ENCODE data around the gene NDUFV3. TPM values are rescaled to one million over a fixed set of nuclear protein-coding genes. Genes with fewer than 3 reads are reported as not detected.
"Not testable (repeated sequence)": the region's sequence is repeated elsewhere in the genome, so short reads cannot be mapped to it uniquely, and the experiment has no call there.

NDUFV3 gene
- polyA plus RNA-seq, 1 donor from 2014 or later = 17.4 TPM

DNA sequence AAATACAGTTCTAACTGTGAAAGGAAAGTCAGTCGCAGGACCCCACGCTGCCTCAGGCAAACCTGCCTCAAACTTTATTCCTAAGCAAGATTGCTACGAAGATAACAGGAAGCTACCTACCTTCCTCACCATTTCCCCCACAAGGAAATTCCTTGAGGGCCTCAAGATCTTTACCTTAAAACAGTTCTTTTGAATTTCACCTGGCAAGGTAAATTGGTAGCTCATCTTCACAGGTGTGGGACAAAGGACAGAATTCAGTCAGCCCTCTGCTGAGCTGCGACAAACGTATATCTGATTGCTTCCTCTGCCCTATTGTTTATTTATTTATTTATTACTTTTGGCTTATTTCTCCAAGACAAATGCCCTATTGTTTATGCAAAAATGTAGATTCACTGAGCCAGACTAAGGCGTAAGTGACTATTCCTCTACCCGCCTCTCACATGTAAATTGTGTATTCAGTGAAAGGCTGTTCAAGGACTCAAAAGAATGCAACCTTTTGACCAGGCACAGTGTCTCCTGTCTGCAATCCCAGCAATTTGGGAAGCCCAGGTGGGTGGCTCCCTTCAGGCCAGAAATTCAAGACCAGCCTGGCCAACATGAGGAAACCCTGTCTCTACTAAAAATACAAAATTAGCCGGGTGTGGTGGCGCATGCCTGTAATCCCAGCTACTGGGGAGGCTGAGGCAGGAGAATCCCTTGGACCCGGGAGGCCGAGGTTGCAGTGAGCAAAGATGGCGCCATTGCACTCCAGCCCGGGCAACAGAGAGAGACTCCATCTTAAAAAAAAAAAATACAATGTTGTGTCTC lies 63.9 kb downstream of the NDUFV3 start:
- no peaks in the 10 kb centered on the region for H3K4me1 Mint-ChIP-seq
- H3K27me3 Mint-ChIP-seq = no peaks in the 10 kb centered on the region
- peaks cover 0 to 2% (median 0%) of the 10 kb centered on the region in 3 donors for H3K9me3 Mint-ChIP-seq
- H3K4me3 Mint-ChIP-seq = no peak overlapping the region
- H3K36me3 Mint-ChIP-seq = no peaks in the 10 kb centered on the region
- no peak overlapping the region for H3K27ac Mint-ChIP-seq

GRCh38 chr21:42958122-42958521 lies 65.0 kb downstream of the NDUFV3 start:
- H3K27me3 Mint-ChIP-seq, H3K4me1 Mint-ChIP-seq, H3K27ac Mint-ChIP-seq, H3K9me3 Mint-ChIP-seq, H3K36me3 Mint-ChIP-seq, H3K4me3 Mint-ChIP-seq: not testable (repeated sequence)

- no peak overlapping the region for H3K27ac Mint-ChIP-seq
- H3K27me3 Mint-ChIP-seq = no peaks in the 10 kb centered on the region
- H3K9me3 Mint-ChIP-seq = peaks cover 0 to 2% (median 0%) of the 10 kb centered on the region in 3 donors
- H3K4me3 Mint-ChIP-seq = no peak overlapping the region
- H3K36me3 Mint-ChIP-seq = no peaks in the 10 kb centered on the region
- H3K4me1 Mint-ChIP-seq = no peaks in the 10 kb centered on the region
Measured at GRCh38 chr21:42959728-42960127, 66.6 kb downstream of the NDUFV3 start.

DNA sequence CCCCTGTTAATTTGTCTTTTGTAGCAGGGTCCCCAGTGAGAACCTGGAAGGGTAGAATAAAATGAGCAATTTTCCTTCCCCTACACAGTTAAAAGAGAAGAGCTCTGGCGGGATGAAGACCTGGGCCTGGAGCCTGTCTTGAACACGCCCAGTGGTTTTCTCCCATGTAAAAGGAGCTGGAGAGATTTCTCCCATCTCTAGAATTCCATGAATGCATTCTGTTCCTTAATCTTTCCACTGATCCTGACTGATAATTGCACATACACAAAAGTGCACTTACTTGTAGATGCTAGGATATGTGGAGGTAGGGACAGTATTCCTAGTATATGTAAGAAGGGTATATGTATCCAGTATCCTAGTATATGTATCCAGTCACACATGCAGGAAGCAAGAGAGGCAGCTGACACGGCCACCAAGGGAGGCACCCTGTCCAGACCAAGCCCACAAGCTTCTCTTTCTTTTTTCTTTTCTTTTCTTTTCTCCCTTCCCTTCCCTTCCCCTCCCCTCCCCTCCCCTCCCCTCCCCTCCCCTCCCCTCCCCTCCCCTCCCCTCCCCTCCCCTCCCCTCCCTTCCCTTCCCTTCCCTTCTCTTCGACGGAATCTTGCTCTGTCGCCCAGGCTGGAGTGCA lies 69.4 kb downstream of the NDUFV3 start:
- Mint-ChIP-seq H3K27me3 (no peaks in the 10 kb centered on the region), H3K27ac (no peak overlapping the region), H3K4me1 (no peaks in the 10 kb centered on the region), H3K9me3 (peaks cover 0 to 2% (median 0%) of the 10 kb centered on the region in 3 donors), H3K36me3 (no peaks in the 10 kb centered on the region), H3K4me3 (no peak overlapping the region)

Other genes starting within 250 kb of the NDUFV3 start
- gene PDE9A, start 239.7 kb upstream of the NDUFV3 start, polyA plus RNA-seq = not detected
- 13.9 TPM for gene WDR4, start 13.8 kb upstream of the NDUFV3 start, polyA plus RNA-seq
- not detected for gene ERVH48-1, start 32.3 kb downstream of the NDUFV3 start, polyA plus RNA-seq
- gene PKNOX1, start 81.3 kb downstream of the NDUFV3 start, polyA plus RNA-seq = 13.1 TPM
- gene CBS, start 182.5 kb downstream of the NDUFV3 start, polyA plus RNA-seq = not detected
- 79.3 TPM for gene U2AF1, start 214.3 kb downstream of the NDUFV3 start, polyA plus RNA-seq